GM21447 (cell line): ENCODE data around the gene RPL26.

ENCODE experiments used
- ATAC-seq: cut with Tn5 transposase; IDR thresholded peaks from one replicate; pipeline ENCODE4 v1.9.1; 2021; ENCODE audit not compliant: unreplicated experiment

The RPL26 gene

DNA sequence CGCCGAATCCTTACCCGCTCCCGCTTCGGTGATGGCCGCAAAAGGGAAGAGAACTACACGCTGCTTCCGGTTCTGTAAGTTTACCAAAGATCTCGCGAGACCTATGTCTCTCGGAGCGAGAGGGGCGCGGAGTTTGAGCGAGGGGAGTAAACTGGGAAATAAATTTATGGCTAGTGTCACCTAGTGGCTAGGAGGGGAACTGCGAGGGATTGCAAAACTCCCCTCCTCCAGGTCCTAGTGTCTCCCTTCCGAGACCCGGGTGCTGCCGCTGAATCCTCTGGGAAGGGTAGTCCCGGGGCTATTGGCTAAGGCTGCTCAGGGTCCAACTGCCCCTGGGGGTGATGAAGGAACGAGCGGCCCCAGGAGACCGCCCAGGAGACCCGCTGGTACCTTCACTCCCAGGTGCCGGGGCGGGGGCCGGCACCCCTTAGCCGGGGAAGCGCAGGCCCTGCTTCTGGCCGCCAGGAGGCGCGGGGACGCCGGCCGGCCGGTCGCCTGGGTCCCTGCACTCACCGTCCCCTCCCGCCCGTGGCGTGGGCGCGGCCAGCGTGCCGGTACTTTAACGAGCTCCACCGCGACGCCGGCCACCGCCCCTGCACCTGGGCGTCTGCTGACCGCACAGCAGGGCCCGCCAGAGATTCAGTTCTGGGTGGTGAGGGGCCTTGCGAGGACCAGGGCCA, at the start of gene RPL26:
TSS of gene RPL26 (minus strand) at position 51 of the 680 bp plus-strand sequence. CDS start 883 bp downstream, outside the sequence.
- peak; percentile 88 for ATAC-seq

DNA sequence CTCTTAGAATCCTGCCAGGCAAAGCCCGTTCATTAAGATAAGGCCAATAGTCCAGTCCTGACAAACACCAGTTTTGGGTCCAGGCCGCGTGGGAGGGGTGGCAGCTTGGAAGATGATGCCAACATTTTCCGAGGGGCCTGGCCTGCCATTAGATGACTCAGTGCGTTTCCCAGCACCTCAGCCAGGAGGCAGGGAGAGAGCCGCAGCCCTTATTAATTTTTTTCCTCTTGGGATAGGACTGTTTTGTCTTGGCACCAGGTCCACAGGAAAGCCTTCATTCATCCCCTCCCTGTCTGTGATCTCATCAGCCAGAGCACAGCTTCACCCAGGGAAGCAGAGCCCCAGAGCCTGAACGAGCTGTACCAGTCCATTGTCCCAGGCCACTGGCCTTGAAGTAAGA, 48.0 kb upstream of the RPL26 start:
- ATAC-seq: no peak

DNA sequence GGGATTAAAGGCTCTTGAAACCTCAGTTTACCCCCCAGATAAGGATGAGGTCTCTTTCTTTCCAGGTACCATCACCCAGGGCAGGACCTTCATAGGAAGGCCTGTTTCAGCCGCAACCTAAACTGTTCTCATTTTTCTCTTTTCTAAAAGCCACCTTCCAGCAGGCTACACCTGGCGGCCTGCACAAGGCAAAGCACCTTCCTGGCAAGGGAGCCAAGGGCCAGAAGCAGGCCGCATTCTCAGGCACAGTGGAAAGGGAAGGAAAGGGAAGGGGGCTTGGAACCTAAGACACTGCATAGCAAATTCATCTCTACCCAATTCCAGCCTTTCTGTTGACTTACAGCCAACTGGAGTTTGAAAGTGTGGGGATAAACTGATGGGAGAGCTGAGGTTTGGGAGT, 43.8 kb upstream of the RPL26 start:
- ATAC-seq: no peak

DNA sequence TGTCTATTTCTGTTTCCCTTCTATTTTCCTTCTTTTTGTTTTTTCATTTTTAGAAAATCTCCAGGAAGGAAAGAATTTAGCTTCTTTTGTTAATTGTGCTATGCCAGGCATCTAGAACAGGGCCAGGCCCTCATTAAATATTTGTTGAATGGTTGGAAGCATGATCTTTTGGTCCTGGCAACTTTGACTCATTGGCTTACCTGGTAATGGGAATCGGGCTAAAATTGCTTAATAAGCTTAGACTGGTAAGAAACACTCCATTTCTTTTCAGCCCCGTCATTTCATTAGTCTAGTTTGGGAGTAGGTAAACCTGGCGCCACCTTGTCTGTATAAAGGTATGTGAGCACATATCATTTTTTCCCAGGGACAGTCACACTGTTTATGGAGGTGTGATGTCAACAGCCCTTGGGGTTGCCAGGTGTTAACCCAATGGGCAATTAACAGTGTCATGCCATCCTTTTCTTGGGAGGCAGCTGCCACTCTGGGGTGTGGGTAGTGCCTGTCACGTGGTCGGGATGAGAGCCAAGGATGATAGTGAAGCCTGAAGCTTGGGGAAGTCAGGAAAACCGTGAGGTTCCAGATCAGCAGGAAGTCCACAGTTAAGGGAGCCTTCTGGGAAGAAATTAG, 43.2 kb upstream of the RPL26 start:
- no peak for ATAC-seq

DNA sequence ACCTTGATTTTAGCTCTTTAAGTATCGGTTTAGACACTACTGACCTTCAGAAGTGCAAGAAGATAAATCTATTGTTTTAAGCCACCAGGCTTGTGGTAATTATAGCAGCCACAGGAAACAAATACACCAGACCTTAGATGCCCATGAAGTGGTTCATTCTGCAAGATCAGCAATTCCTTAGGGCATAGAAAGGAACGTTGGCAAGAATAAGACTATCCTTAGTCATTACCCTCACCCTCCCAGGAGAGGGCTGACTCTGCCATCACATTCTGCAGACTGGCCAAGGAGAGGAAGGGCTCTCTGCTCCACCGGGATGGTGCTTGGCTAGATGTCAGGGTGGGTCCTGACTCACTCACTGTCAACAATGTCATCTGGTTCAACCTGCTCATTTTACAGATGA, 38.6 kb upstream of the RPL26 start:
- ATAC-seq: no peak

DNA sequence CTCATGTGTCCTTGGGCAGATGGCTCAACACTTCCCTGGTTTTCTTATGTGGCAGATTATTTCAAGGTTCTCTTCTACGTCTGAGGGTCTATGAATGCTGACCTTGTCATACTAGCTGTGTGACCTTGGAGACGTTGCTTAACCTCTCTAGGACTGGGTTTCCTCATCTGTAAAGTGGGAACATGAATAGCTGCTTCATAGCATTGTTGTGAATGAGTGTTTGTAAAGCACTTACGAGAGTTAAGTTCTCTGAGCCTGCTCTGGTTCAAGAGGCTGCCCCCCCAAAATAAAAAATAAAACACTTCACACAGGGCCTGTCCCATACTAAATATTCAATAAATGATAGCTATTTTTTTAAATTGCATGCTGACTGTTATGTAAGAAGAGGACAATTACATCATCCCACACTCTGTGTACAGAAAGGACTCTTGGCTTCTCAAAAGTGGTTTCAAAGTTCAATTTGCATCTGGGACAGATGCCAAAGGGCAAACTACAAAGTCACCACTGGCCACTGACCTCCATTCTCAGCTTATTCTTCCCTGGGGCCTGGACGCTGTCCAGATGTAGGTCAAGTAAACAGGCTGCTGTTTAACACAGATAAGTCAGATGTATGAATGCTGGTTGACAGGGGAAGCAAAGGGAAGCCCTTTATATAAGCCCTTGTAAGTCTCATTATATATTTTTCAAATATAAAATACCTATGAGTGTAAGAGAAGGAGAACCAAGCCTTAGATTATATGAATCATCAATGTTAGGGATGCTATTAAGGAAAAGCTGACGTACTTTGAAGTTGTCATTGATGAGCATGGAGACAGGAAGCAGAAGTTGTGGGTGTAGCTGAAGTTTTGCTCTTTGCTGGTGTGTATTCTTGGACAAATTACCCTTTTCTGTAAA, 37.3 kb upstream of the RPL26 start:
- ATAC-seq: no peak

DNA sequence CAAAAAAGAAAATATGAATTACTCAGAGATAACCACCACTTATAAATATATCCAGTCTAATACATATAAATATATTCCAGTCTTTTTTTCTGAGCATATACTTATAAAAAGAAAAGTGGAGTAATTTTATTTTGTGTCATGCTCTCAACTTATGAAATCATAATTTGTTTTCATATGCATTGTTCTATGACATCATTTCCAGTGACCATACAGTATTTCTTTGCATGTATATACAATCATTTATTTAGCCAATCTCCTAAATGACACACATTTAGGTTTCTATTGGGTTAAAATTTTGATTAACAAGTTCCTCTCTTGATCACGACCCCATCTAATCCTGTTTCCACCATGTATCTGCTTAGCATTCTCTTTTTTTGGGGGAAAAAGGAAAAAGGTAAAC, 36.3 kb upstream of the RPL26 start:
- no peak for ATAC-seq

DNA sequence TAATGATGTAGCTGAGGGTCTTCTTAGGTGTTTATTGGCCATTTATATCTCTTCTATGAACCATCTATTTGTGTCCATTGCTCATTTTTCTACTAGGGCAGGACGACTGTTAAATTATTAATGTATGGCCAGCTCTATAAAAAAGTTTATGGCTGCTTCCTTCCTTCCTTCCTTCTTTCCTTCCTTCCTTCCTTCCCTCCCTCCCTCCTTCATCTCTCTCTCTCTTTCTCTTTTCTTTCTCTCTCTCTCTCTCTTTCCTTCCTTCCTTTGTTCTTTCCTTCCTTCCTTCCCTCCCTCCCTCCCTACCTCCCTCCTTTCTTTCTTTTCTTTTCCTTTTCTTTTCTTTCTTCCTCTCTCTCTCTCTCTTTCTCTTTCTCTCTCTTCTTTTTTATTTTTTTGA, 35.5 kb upstream of the RPL26 start:
- ATAC-seq: no peak

DNA sequence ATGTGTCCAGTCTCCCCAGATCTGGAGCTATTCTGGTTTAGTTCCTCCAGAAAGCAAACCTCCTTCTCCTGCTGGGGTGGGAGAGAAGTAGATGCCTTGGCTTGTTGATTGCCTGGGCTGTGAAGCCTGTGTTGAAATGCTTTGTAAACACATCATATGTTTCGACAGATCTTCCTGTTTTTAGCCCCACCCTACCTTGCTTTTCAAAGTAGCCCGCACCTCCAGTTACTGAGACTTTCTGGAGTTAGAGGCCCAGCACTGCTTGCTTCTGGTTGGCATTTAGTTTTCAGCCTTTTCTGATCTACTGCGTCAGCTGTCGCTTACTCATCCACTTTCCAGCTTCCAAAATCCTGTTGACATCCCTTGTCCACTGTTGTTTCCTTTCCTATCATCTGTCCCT, 34.8 kb upstream of the RPL26 start:
- no peak for ATAC-seq

DNA sequence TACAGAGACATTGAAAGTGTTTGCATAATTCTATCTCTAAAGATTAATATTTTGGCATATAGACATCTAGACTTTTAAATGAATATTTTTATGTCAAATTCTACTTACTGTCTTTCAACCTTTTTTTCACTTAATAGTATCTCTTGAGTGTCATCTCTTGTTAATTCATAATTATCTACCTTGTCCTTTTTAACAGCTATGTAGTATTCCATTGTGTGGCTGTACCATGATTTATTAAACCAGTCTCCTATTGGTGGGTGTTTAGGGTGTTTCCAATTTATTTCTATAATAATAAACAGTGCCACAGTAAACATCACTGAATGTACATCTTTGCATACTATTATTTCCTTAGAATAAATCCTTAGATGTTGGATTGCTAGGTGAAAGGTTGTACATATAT, 30.9 kb upstream of the RPL26 start:
- no peak for ATAC-seq

DNA sequence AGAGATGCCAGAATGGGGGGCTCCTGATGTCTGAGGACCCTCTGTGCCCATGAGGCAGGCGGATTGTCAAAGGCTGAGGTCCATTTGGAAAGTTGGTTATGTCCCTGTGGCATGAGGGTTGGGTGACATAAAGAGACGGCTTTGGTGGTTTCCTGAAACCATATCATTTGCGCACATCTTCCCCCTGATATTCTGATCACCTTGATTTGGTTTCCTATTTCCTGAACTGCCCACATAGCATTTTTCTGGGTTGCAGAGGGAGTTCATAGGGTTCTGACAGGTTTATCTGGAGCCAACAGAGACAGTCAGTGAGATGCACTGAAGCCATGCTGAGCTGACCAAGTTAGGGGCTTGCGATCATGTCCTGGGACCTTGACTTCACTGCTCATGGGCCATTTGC, 30.3 kb upstream of the RPL26 start:
- ATAC-seq: no peak

DNA sequence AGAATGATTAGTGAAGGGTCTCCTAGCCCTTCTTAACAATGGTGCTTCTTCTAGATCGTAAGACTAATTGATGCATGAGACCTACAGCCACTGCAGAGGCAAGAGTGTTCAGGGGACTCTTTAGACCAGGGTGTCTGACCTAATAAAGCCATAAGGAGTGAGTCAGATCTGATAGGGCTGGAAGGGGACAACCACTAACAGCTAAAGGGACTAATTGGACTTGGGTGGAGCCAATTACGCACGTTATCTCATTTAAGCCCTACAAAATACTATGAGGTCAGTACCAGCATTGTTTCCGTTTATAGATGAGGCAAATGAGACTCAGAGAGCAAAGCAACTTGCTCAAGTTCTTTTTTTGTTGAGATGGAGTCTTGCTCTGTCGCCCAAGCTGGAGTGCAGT, 29.1 kb upstream of the RPL26 start:
- no peak for ATAC-seq

DNA sequence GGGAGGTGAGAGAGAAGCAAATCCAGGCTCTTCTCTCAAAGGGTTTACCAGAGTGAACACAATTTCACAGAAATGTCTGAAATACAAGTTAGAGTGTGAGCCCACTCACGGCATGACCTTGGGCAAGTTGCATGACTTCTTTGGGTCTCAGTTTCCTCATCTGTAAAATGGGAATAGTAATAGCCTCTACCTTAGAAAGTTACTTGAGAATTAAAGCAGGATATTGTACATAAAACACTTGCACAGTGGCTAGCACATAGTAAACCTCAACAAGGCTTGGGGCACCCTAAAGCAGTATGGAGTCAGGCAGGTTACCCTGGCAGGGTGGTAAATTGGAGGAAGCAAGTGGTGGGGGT, 27.9 kb upstream of the RPL26 start:
- no peak for ATAC-seq

DNA sequence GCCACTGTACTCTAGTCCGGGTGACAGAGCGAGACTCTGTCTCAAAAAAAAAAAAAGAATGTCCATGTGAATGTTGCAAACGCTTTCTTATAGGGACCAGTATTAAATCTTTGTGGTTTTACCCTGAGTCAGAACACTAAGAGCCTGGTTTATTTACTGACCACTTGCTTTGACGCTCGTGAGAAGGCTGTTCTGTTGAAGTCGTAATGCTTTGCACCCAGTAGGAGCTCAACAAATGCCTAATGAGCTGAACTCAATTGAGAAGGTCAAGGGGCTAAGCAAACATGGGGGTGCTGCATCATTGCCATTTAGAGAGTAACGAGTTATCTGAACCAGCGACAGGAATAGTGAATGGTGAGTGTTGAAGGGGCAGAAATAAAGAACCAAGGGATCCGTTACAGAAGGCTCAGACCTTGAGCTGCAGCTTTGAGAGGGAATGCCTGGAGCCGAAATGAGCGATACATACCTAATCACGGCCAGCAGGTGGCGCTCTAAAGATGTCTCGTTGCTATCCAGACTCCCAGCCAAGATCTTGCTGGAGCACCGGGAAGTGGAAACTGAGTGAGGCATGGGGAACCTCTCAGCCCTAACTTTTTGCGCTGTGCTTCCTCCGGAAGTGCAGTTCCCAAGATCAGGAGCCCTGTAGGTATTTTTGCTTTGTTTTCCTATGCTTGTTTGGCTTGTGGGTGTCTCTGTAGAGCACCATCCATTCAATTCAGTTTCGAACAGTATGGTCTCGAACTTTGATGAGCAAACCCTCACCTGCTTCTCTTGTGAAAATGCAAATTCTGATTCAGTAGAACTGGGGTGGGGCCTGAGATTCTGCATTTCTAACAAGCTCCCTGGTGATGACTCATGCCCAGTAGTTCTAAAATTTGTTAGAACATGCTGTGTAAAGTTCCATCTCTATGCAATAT, 27.2 kb upstream of the RPL26 start:
- no peak for ATAC-seq

DNA sequence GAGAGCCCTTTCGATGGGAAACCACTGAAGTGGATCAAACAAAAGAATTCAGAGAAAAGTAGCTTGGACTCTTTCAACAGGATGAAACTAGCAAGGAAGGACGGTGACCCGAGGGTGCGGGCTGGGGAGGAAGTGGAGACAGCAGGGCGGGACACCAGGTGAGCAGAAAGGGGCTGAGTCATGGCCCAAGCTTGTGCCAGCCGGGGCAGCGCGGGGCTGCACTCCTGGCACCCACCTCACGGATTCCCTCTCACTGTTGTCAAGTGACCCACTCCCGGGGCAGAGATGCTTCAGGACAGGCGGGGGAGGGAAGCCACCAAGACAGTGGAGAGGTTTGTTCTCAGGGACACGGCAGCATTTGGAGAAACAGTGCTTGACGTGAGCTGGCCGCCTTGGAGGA, 25.4 kb upstream of the RPL26 start:
- ATAC-seq: no peak

DNA sequence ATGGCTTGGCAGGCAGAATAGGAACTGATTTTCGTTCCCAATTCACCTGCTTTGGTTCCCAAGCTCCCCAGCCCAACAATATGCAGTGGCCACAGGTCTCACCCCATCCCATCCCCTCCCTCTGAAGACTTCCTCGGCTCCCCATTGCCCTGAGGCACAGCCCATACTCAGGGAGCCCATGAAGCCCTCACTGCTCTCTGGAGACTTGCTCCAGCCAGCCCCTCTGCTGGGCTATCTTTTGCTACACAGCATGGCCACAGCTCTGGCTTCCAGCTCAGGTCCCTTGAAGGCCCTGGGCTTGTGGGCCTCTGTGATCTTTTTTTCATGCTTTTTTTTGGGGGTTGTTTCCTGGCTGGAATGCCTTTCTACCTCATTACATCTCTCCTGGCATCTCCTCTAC, 23.2 kb upstream of the RPL26 start:
- ATAC-seq: no peak

DNA sequence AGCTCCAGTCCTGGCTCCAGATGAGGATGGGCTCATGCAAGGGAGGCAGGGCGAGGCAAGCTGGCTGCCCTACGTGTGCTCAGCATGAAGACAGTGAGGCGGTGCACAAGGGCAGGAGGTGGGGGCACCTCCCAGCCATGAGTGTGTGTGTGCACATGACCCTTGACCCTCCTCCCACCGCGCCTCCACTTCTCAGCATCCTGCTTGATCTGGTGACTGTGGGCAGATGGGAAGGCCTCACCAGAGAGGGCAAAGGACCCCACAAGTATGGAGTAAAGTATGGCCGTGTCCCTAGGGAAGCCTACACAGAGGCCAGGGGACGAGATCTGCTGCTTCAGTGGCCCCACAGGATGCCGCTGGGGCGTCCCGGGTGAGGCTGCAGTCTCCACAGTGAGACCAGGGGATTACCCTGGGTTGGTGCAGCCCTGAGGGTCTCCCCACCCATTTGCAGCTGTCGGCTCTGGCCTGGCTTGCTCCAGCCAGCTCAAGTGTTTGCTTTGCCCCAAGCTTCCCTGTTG, 22.6 kb upstream of the RPL26 start:
- ATAC-seq: no peak

DNA sequence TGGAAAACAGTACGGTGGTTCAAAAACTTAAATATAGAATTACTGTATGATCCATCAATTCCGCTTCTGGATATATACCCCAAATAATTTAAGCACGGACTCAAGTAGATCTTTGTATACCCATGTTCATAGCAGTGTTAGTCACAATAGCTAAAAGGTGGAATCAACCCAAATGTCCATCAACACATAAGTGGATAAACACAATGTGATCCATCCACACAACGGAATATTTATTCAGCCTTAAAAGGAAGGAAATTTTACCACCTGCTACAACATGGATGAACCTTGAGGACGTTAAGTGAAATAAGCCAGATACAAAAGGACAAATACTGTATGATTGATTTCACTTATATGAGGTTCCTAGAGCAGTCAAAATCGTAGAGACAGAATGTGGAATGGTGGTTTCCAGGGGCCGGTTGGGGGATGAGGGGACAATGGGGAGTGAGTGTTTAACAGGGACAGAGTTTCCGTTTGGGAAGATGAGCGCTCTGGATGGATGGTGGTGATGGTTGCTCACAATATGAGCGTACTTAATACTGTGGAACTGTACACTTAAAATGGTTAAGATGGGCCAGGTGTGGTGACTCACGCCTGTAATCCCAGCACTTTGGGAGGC, 20.0 kb upstream of the RPL26 start:
- no peak for ATAC-seq

DNA sequence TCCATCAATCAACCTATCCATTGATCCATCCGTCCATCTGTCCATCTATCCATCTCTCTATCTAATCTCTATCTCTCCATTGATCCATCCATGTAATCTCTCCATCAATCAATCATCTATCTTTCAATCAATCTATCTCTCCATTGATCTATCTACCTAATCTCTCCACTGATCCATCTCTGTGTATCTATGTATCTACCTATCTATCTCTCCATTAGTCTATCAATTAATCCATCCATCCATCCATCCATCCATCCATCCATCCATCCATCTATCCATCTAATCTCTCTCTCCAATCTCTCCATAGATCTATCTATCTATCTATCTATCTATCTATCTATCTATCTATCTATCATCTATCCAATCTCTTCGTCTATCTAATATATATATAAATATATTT, 18.1 kb upstream of the RPL26 start:
- no peak for ATAC-seq

DNA sequence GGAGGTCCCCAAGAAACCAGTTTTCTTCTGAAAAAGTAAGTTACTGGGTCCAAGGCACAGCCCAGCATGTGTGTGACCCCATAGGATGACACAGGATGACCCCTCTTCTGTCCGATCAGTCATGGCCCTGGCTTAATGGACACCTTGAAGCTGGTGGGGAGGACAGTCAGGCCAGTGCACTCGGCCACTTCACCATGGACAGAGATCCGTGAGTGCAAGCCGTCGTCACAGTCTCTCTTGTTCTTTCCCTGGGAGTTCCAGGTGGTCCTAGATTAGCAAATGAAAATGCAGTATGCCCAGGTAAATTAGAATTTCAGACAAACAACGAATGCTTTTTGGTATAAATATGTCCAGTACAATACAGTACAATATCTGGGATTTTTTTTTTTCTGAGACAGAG, 16.0 kb upstream of the RPL26 start:
- no peak for ATAC-seq
